NCI-H1694 (cell line): ENCODE data around the gene DQX1.

Experiments used
- DNase-seq: peaks from one replicate; lab custom pipeline; 2025; lab: John Stamatoyannopoulos, UW

Gene DQX1

GRCh38 chr2:74553892-74554819 lies 28.1 kb upstream of the DQX1 start, which contains the start of the genes DOK1 and LOXL3:
DOK1 (plus strand) TSS chr2:74554720; CDS start chr2:74554755, 35 bp downstream.
LOXL3 (minus strand) TSS chr2:74553942; CDS start chr2:74552634, 1,308 bp downstream.
- peak; percentile 27 for DNase-seq

- DNase-seq = no peak
These were observed 27.1 kb upstream of the DQX1 start for GRCh38 chr2:74552914-74553811.

- no peak for DNase-seq
These were observed 26.2 kb upstream of the DQX1 start for GRCh38 chr2:74551942-74552913.

- no peak for DNase-seq
These were observed 25.5 kb upstream of the DQX1 start for GRCh38 chr2:74551530-74551929.

GRCh38 chr2:74550231-74550630 lies 24.2 kb upstream of the DQX1 start:
- no peak for DNase-seq

GRCh38 chr2:74548900-74549826 lies 23.1 kb upstream of the DQX1 start:
- DNase-seq = no peak

GRCh38 chr2:74548285-74548899 lies 22.4 kb upstream of the DQX1 start:
- no peak for DNase-seq

GRCh38 chr2:74546004-74546403 lies 20.0 kb upstream of the DQX1 start:
- DNase-seq = no peak

GRCh38 chr2:74544634-74545033 lies 18.6 kb upstream of the DQX1 start:
- no peak for DNase-seq

GRCh38 chr2:74542978-74543377 lies 16.9 kb upstream of the DQX1 start:
- no peak for DNase-seq

GRCh38 chr2:74540291-74540690 lies 14.3 kb upstream of the DQX1 start:
- DNase-seq = no peak

GRCh38 chr2:74538881-74539339 lies 12.9 kb upstream of the DQX1 start:
- no peak for DNase-seq

GRCh38 chr2:74537140-74537539 lies 11.1 kb upstream of the DQX1 start:
- DNase-seq = no peak

- DNase-seq = no peak
These were observed 10.3 kb upstream of the DQX1 start for GRCh38 chr2:74536166-74536950.

GRCh38 chr2:74535440-74535965 lies 9.5 kb upstream of the DQX1 start:
- no peak for DNase-seq

- DNase-seq = no peak
These were observed 8.4 kb upstream of the DQX1 start for GRCh38 chr2:74534411-74534810.

GRCh38 chr2:74533464-74533863 lies 7.4 kb upstream of the DQX1 start:
- no peak for DNase-seq

GRCh38 chr2:74532222-74532621 lies 6.2 kb upstream of the DQX1 start:
- DNase-seq = peak; percentile 62

GRCh38 chr2:74531666-74532065 lies 5.6 kb upstream of the DQX1 start:
- DNase-seq = no peak
